ENCODE data around the gene DLG2. TPM values are rescaled to one million over a fixed set of nuclear protein-coding genes. Genes with fewer than 3 reads are reported as not detected.

The DLG2 gene
- total RNA-seq, 2 experiments from 2014 or later = 6.9 to 8.2 TPM

- intact Hi-C loops (cut with micrococcal nuclease; ENCODE audit: unreplicated experiment) = no loop called here
- Histone ChIP-seq H3K4me1 (ENCODE audit: insufficient read depth, low read length, poor library complexity, severe bottlenecking) (no peaks in the 10 kb centered on the region), H4K20me1 (ENCODE audit: insufficient read depth, low read length) (no peaks in the 10 kb centered on the region), H3K4me3 (ENCODE audit: low read depth, low read length, poor library complexity, severe bottlenecking) (no peak overlapping the region), H3K9me3 (ENCODE audit: low read length) (no peaks in the 10 kb centered on the region), H3K4me2 (ENCODE audit: low read length) (no peak overlapping the region), H3K79me2 (ENCODE audit: insufficient read depth, low read depth, low read length) (no peaks in the 10 kb centered on the region), H3K9me2 (ENCODE audit: insufficient read depth, low read length) (no peaks in the 10 kb centered on the region), H3K36me3 (ENCODE audit: insufficient read depth, low read length) (no peaks in the 10 kb centered on the region), H2AFZ (ENCODE audit: low read length) (no peak overlapping the region), H3K27ac (ENCODE audit: low read depth, low read length, poor library complexity, severe bottlenecking) (no peak overlapping the region)
- TF ChIP-seq CTCF (conservative IDR thresholded peaks at IDR 0.05; ENCODE audit: low read length) = no peak
- no peak for TF ChIP-seq EZH2phosphoT487 (IDR thresholded peaks at IDR 0.05; ENCODE audit: borderline replicate concordance, low read depth, low read length)
- no peak for DNase-seq (ENCODE audit: low spot score)
- CTCF ChIA-PET (ENCODE audit: unreplicated experiment) = no interaction called here
- no TSS peak for BruUV-seq (replicated peaks)
- POLR2A ChIA-PET = no interaction called here
These were observed 1592.7 kb downstream of the DLG2 start for GRCh38 chr11:84034484-84034883.

GRCh38 chr11:84024266-84024665, 1602.9 kb downstream of the DLG2 start:
- Histone ChIP-seq H3K9me3 (ENCODE audit: low read length) (no peaks in the 10 kb centered on the region), H3K4me3 (ENCODE audit: low read depth, low read length, poor library complexity, severe bottlenecking) (no peak overlapping the region), H3K27ac (ENCODE audit: low read depth, low read length, poor library complexity, severe bottlenecking) (no peak overlapping the region), H3K4me2 (ENCODE audit: low read length) (no peak overlapping the region), H2AFZ (ENCODE audit: low read length) (no peak overlapping the region), H3K9me2 (ENCODE audit: insufficient read depth, low read length) (no peaks in the 10 kb centered on the region), H3K79me2 (ENCODE audit: insufficient read depth, low read depth, low read length) (no peaks in the 10 kb centered on the region), H3K36me3 (ENCODE audit: insufficient read depth, low read length) (no peaks in the 10 kb centered on the region), H3K4me1 (ENCODE audit: insufficient read depth, low read length, poor library complexity, severe bottlenecking) (no peaks in the 10 kb centered on the region), H4K20me1 (ENCODE audit: insufficient read depth, low read length) (no peaks in the 10 kb centered on the region)
- TF ChIP-seq CTCF (conservative IDR thresholded peaks at IDR 0.05; ENCODE audit: low read length) (no peak), EZH2phosphoT487 (IDR thresholded peaks at IDR 0.05; ENCODE audit: borderline replicate concordance, low read depth, low read length) (no peak)
- no TSS peak for BruUV-seq (replicated peaks)
- intact Hi-C loops (cut with micrococcal nuclease; ENCODE audit: unreplicated experiment) = no loop called here
- POLR2A ChIA-PET = no interaction called here
- DNase-seq (ENCODE audit: low spot score) = no peak
- CTCF ChIA-PET (ENCODE audit: unreplicated experiment) = no interaction called here

- Histone ChIP-seq H3K4me2 (ENCODE audit: low read length) (no peak overlapping the region), H3K27ac (ENCODE audit: low read depth, low read length, poor library complexity, severe bottlenecking) (no peak overlapping the region), H3K9me3 (ENCODE audit: low read length) (no peaks in the 10 kb centered on the region), H3K79me2 (ENCODE audit: insufficient read depth, low read depth, low read length) (no peaks in the 10 kb centered on the region), H3K36me3 (ENCODE audit: insufficient read depth, low read length) (no peaks in the 10 kb centered on the region), H4K20me1 (ENCODE audit: insufficient read depth, low read length) (no peaks in the 10 kb centered on the region), H2AFZ (ENCODE audit: low read length) (no peak overlapping the region), H3K4me3 (ENCODE audit: low read depth, low read length, poor library complexity, severe bottlenecking) (no peak overlapping the region), H3K4me1 (ENCODE audit: insufficient read depth, low read length, poor library complexity, severe bottlenecking) (no peaks in the 10 kb centered on the region), H3K9me2 (ENCODE audit: insufficient read depth, low read length) (no peaks in the 10 kb centered on the region)
- DNase-seq (ENCODE audit: low spot score) = no peak
- CTCF ChIA-PET (ENCODE audit: unreplicated experiment) = no interaction called here
- BruUV-seq (replicated peaks) = no TSS peak
- no peak for TF ChIP-seq EZH2phosphoT487 (IDR thresholded peaks at IDR 0.05; ENCODE audit: borderline replicate concordance, low read depth, low read length)
- TF ChIP-seq CTCF (conservative IDR thresholded peaks at IDR 0.05; ENCODE audit: low read length) = no peak
- intact Hi-C loops (cut with micrococcal nuclease; ENCODE audit: unreplicated experiment) = no loop called here
- POLR2A ChIA-PET = no interaction called here
These were observed 1604.4 kb downstream of the DLG2 start for GRCh38 chr11:84022695-84023094.
